Neural progenitor cell (in vitro differentiated cells): ENCODE measurements around the gene IQGAP3. TPM values are rescaled to one million over a fixed set of nuclear protein-coding genes. Genes with fewer than 3 reads are reported as not detected.

Experiments
- DNase-seq: peaks from one replicate; pipeline ENCODE4 v3.0.0-alpha.2; 2016; ENCODE audit warnings: low spot score
- H2AFZ ChIP-seq: fragments of 200-600 bp; sonication (generic); replicated peaks from 2 replicates; pipeline ENCODE4 v1.6.1; 2016; ENCODE audit warnings: antibody characterized with exemption
- H3F3A ChIP-seq: fragments of 200-600 bp; sonication (generic); 2 replicates; pipeline ENCODE4 v1.6.1; 2016; ENCODE audit warnings: antibody characterized with exemption, low read depth
- H3K27ac ChIP-seq: fragments of 200-600 bp; sonication (generic); 2 replicates; pipeline ENCODE4 v1.5.1; 2016; ENCODE audit warnings: mild to moderate bottlenecking
- H3K27me3 ChIP-seq: fragments of 200-600 bp; sonication (generic); 2 replicates; pipeline ENCODE4 v1.6.1; 2016; ENCODE audit warnings: mild to moderate bottlenecking, moderate library complexity
- H3K36me3 ChIP-seq: fragments of 200-600 bp; sonication (generic); 2 replicates; pipeline ENCODE4 v1.5.1; 2016
- H3K4me1 ChIP-seq: fragments of 200-600 bp; sonication (generic); 2 replicates; pipeline ENCODE4 v1.6.1; 2016; ENCODE audit warnings: mixed run types
- H3K4me2 ChIP-seq: fragments of 200-600 bp; sonication (generic); 2 replicates; pipeline ENCODE4 v1.6.1; 2016
- H3K4me3 ChIP-seq: fragments of 200-600 bp; sonication (generic); 2 replicates; pipeline ENCODE4 v1.5.1; 2016
- H3K79me2 ChIP-seq: fragments of 200-600 bp; sonication (generic); 2 replicates; pipeline ENCODE4 v1.6.1; 2016; ENCODE audit warnings: low read depth
- H3K9ac ChIP-seq: fragments of 200-600 bp; sonication (generic); 2 replicates; pipeline ENCODE4 v1.6.1; 2016
- H3K9me3 ChIP-seq: fragments of 200-600 bp; sonication (generic); 2 replicates; pipeline ENCODE4 v1.5.1; 2016; ENCODE audit warnings: low read depth
- H4K20me1 ChIP-seq: fragments of 200-600 bp; sonication (generic); 2 replicates; pipeline ENCODE4 v1.6.1; 2016; ENCODE audit warnings: low read depth
- H3K27ac Mint-ChIP-seq: 3 replicates; pipeline ENCODE4 v1.8.0; 2021; ENCODE audit warnings: mixed read lengths
- H3K27me3 Mint-ChIP-seq: 2 replicates; pipeline ENCODE4 v1.8.0; 2022; ENCODE audit warnings: low read depth, mild to moderate bottlenecking, inconsistent platforms, moderate library complexity, mixed read lengths; ENCODE audit not compliant: insufficient read depth
- H3K36me3 Mint-ChIP-seq: 3 replicates; pipeline ENCODE4 v1.8.0; 2021; ENCODE audit warnings: mixed read lengths
- H3K4me1 Mint-ChIP-seq: 3 replicates; pipeline ENCODE4 v1.8.0; 2021; ENCODE audit warnings: mixed read lengths
- H3K4me3 Mint-ChIP-seq: 3 replicates; pipeline ENCODE4 v1.8.0; 2021; ENCODE audit warnings: mild to moderate bottlenecking, moderate library complexity, mixed read lengths
- H3K9me3 Mint-ChIP-seq: 3 replicates; pipeline ENCODE4 v1.8.0; 2020; ENCODE audit warnings: mixed read lengths
- CTCF ChIP-seq: fragments of 200-600 bp; sonication (generic); IDR thresholded peaks from 2 replicates; pipeline ENCODE4 v1.5.1; 2017; ENCODE audit warnings: antibody characterized with exemption, mild to moderate bottlenecking
- EZH2 ChIP-seq: fragments of 200-600 bp; sonication (generic); IDR thresholded peaks from 2 replicates; pipeline ENCODE4 v1.6.1; 2017; ENCODE audit warnings: antibody characterized with exemption, mild to moderate bottlenecking, moderate library complexity
- EZH2phosphoT487 ChIP-seq: fragments of 200-600 bp; sonication (generic); IDR thresholded peaks from 2 replicates; pipeline ENCODE4 v1.6.1; 2017; ENCODE audit warnings: antibody characterized with exemption
- total RNA-seq: library from RNA; depleted of rRNA; stranded (reverse); fragments of >200 nt; gene quantifications from 2 replicates; pipeline ENCODE4 v1.2.3, GENCODE V29; 2015; ENCODE audit warnings: low replicate concordance

Gene IQGAP3, protein sequence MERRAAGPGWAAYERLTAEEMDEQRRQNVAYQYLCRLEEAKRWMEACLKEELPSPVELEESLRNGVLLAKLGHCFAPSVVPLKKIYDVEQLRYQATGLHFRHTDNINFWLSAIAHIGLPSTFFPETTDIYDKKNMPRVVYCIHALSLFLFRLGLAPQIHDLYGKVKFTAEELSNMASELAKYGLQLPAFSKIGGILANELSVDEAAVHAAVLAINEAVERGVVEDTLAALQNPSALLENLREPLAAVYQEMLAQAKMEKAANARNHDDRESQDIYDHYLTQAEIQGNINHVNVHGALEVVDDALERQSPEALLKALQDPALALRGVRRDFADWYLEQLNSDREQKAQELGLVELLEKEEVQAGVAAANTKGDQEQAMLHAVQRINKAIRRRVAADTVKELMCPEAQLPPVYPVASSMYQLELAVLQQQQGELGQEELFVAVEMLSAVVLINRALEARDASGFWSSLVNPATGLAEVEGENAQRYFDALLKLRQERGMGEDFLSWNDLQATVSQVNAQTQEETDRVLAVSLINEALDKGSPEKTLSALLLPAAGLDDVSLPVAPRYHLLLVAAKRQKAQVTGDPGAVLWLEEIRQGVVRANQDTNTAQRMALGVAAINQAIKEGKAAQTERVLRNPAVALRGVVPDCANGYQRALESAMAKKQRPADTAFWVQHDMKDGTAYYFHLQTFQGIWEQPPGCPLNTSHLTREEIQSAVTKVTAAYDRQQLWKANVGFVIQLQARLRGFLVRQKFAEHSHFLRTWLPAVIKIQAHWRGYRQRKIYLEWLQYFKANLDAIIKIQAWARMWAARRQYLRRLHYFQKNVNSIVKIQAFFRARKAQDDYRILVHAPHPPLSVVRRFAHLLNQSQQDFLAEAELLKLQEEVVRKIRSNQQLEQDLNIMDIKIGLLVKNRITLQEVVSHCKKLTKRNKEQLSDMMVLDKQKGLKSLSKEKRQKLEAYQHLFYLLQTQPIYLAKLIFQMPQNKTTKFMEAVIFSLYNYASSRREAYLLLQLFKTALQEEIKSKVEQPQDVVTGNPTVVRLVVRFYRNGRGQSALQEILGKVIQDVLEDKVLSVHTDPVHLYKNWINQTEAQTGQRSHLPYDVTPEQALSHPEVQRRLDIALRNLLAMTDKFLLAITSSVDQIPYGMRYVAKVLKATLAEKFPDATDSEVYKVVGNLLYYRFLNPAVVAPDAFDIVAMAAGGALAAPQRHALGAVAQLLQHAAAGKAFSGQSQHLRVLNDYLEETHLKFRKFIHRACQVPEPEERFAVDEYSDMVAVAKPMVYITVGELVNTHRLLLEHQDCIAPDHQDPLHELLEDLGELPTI (N-terminal part only)
- 31.5 and 59.2 TPM in 2 replicates for total RNA-seq

DNA sequence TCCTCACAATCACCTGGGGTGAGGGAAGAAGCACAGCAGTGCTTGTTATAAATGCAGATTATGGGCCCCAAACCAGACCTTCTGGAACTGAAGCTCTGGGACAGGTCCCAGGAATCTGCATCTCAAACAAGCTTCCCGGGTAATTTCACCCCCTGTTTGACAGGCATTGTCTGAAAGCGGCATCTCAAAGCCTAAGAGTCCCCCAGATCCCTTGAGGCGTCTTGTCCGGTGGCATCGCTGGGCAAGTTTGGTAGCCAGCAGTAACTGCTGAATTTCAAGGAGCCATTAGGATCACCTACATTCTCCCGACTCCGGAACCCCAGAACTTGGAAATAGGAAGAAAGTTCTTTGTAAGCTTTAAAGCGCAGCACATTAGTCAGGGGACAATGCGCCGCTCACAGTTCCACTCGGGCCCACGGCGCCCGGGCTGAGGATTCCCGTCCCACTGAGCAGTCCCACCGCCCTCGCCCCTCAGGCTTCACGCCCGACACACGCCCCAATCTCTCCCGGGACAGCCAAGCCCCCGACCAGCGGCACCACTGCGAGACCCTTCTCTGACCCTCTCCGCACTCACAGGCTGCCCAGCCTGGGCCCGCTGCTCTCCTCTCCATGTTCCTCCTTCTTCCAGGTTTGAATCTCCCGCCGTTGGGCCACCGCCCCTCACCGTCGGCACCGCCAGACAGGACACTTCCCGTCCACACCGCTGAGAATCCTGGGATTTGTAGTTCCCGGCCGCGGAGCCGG is at the start of gene IQGAP3:
Gene IQGAP3 (minus strand): TSS at position 647 of the 744 bp plus-strand sequence. CDS start 36 bp downstream, at position 611.
- H3K27me3 ChIP-seq = no peaks in the 10 kb centered on the region
- TF ChIP-seq EZH2phosphoT487 = no peak
- TF ChIP-seq EZH2 = peak; percentile 38
- TF ChIP-seq CTCF = no peak
- no peaks in the 10 kb centered on the region for H3K36me3 ChIP-seq
- H2AFZ ChIP-seq = peak within 1 kb of the TSS; percentile 74
- peaks cover 26% of the 10 kb centered on the region for H3K79me2 ChIP-seq
- no peaks in the 10 kb centered on the region for H3K9me3 Mint-ChIP-seq
- peak within 1 kb of the TSS; percentile 84 for H3K4me2 ChIP-seq
- no peak within 1 kb of the TSS for H3K27ac ChIP-seq
- peak; percentile 95 for DNase-seq
- H3K4me1 Mint-ChIP-seq = peaks cover 19% of the 10 kb centered on the region
- peak within 1 kb of the TSS; percentile 68 for H3K4me3 ChIP-seq
- no peaks in the 10 kb centered on the region for H3F3A ChIP-seq
- H4K20me1 ChIP-seq = no peaks in the 10 kb centered on the region
- H3K9me3 ChIP-seq = no peaks in the 10 kb centered on the region
- peak within 1 kb of the TSS; percentile 58 for H3K27ac Mint-ChIP-seq
- H3K27me3 Mint-ChIP-seq = peaks cover 3% of the 10 kb centered on the region
- peaks cover 6% of the 10 kb centered on the region for H3K4me1 ChIP-seq
- peak within 1 kb of the TSS; percentile 96 for H3K4me3 Mint-ChIP-seq
- H3K36me3 Mint-ChIP-seq = peaks cover 8% of the 10 kb centered on the region
- H3K9ac ChIP-seq = peak within 1 kb of the TSS; percentile 52

DNA sequence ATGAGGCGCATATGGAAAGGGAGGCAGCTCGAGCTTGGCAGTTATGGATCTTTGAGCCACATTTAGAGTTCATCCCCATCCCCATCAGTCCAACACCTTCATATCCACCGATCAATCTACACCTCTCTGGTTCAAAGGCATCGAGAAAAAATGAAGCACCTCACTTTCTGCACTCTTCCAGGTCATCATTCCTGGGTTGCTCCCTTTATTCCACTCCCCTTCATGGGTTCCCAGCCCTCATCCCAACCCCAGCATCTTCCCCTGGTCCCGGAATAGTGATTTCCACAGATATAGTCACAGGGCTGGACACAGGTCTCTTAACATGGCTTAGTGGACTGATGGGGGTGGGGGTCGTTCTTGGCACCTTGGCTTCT is 47.2 kb upstream of the IQGAP3 start:
- peaks cover 76% of the 10 kb centered on the region for H3K27me3 ChIP-seq
- H3K27ac ChIP-seq = no peak overlapping the region
- Mint-ChIP-seq H3K4me3 (no peak overlapping the region), H3K9me3 (no peaks in the 10 kb centered on the region), H3K27ac (no peak overlapping the region), H3K36me3 (no peaks in the 10 kb centered on the region), H3K4me1 (peaks cover 16% of the 10 kb centered on the region), H3K27me3 (peaks cover 46% of the 10 kb centered on the region)
- no peak for TF ChIP-seq EZH2phosphoT487
- no peak overlapping the region for H2AFZ ChIP-seq
- DNase-seq = no peak
- H3K9ac ChIP-seq = no peak overlapping the region
- H3K4me1 ChIP-seq = no peaks in the 10 kb centered on the region
- H3K4me3 ChIP-seq = no peak overlapping the region
- H3K36me3 ChIP-seq = no peaks in the 10 kb centered on the region
- no peaks in the 10 kb centered on the region for H3K9me3 ChIP-seq
- no peak overlapping the region for H3K4me2 ChIP-seq
- H3K79me2 ChIP-seq = no peaks in the 10 kb centered on the region
- H3F3A ChIP-seq = peaks cover 8% of the 10 kb centered on the region
- peaks cover 15% of the 10 kb centered on the region for H4K20me1 ChIP-seq

DNA sequence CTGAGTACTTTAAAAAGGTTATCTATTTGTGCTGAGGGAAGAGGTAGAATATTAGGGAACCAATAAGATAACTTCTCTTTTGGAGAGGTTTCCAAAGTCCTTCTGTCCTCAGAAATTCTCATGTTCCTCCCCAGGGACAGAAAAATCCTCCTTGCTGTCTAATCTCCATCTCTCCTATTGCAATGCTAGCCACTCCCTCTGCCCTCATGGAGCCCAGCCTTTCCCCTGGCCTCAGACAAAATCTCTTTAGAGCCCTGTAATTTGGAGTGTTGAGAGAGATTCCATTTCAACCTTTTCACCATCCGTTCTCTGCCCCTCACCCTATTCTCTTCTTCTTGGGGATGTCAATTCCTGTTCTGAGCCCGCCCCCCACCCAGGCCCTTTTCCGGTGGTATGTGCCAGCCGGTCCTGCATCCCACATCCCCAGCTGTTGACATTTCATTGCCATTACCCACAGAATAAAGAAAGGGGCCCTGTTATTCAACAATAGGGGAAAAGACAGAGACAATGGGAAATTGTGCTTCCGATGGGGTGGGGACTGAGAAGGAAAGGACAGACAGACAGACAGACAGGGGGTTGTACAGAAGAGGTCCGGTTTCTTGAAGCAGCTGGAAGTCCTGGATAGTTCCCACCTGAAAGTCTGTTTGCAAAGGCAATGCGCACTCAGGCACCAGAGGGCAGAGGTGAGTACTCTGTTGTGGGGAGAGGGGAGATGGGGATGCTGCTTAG is 46.7 kb upstream of the IQGAP3 start, which contains the start of gene HAPLN2:
Gene HAPLN2 (plus strand): TSS at position 563 of the 729 bp plus-strand sequence. CDS start 4,076 bp downstream, outside the sequence.
- Mint-ChIP-seq H3K4me1 (peaks cover 16% of the 10 kb centered on the region), H3K4me3 (no peak within 1 kb of the TSS), H3K36me3 (no peaks in the 10 kb centered on the region), H3K9me3 (no peaks in the 10 kb centered on the region), H3K27me3 (peaks cover 44% of the 10 kb centered on the region), H3K27ac (no peak within 1 kb of the TSS)
- Histone ChIP-seq H3K4me1 (no peaks in the 10 kb centered on the region), H3K4me3 (no peak within 1 kb of the TSS), H4K20me1 (peaks cover 13% of the 10 kb centered on the region), H3K9ac (no peak within 1 kb of the TSS), H3K4me2 (no peak within 1 kb of the TSS), H3K27ac (no peak within 1 kb of the TSS), H3K79me2 (no peaks in the 10 kb centered on the region), H3K36me3 (no peaks in the 10 kb centered on the region), H2AFZ (no peak within 1 kb of the TSS), H3K9me3 (no peaks in the 10 kb centered on the region), H3F3A (peaks cover 6% of the 10 kb centered on the region), H3K27me3 (peaks cover 74% of the 10 kb centered on the region)
- no peak for TF ChIP-seq EZH2
- TF ChIP-seq CTCF = peak; percentile 63
- DNase-seq = peak; percentile 72
